Body of pancreas (tissue), 4 donors: ENCODE results near the gene DCDC2.

ENCODE experiments used
- POLR2A ChIP-seq, 3 donors: fragments of 450-650 bp; IDR thresholded peaks; one replicate each; pipeline ENCODE4 v1.6.1; 2016; ENCODE audit warnings: antibody characterized with exemption in 3 of 3, mild to moderate bottlenecking in 2 of 3
- TF ChIP-seq, protein P1 (sequence below), 7 experiments: fragments of 450-650 bp in 4 of 7; fragments of 200-600 bp in 3 of 7; sonication (generic) in 3 of 7; IDR thresholded peaks; one replicate each; pipeline ENCODE4 v1.5.1; 2016 to 2019; ENCODE audit warnings: antibody characterized with exemption in 7 of 7

DNA sequence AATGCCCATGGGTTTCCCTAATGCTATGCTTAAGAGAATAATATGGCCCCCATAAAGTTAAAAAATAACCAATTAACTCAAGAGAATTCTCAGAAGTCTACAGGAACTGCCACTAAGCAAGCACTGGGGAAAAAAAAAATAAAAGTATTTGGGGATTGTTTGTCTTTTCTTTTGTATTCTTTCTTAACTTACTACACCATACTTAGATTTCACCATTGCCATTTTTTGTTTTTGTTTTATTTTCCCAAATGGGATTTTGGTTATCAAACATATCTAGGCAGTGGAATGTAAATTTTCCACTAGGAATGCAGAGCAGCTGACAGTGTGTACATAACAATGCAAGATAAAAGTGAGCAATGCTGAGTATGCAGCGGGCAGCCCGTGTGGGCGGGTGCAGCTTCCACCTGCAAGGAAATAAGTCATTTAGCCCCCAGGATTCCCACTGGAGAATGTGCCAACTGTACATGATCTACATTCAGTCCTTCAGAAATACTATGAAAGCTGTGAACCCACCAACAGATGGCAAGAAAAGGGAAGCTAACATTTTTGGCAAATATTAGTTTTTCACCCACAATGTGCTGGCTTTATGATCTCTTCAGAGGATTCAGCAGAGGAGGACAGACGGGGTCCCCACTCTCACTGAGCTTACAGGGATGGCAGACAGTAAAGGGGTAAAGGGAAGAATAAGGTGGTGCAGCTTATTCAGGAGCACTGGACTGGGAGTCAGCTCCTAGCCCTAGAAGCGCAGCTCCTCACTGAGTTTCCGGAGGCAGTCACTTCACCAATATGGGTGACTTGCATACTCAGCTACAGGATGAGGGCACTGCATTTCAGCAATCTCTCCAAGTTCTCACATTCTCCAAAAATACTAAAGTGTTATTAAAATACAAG, 44.4 kb downstream of the DCDC2 start:
- TF ChIP-seq, protein P1, sequence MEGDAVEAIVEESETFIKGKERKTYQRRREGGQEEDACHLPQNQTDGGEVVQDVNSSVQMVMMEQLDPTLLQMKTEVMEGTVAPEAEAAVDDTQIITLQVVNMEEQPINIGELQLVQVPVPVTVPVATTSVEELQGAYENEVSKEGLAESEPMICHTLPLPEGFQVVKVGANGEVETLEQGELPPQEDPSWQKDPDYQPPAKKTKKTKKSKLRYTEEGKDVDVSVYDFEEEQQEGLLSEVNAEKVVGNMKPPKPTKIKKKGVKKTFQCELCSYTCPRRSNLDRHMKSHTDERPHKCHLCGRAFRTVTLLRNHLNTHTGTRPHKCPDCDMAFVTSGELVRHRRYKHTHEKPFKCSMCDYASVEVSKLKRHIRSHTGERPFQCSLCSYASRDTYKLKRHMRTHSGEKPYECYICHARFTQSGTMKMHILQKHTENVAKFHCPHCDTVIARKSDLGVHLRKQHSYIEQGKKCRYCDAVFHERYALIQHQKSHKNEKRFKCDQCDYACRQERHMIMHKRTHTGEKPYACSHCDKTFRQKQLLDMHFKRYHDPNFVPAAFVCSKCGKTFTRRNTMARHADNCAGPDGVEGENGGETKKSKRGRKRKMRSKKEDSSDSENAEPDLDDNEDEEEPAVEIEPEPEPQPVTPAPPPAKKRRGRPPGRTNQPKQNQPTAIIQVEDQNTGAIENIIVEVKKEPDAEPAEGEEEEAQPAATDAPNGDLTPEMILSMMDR (IDR thresholded peaks at IDR 0.05): no peak
- TF ChIP-seq POLR2A (IDR thresholded peaks at IDR 0.05): no peak
